ENCODE results near the gene NFE2L2.
"Not testable (repeated sequence)": the region's sequence is repeated elsewhere in the genome, so short reads cannot be mapped to it uniquely, and the experiment has no call there.

Gene NFE2L2

DNA sequence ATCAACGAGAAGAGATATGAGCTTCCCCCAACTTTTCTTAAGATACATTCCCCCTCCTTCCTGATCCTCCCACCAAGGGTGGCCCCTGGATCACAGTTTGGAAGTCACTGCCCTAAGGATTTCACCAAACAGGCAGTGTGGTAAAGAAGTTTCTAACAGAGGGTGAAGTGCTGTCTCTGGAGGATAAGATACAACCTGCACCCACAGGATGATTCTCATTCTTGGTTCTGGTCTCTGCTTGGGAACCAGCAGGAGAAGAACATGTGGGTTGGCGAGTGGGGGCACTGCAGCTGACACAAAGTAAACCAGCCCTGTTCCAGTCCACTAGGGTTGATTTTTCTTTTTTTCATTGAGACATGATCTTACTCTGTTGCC, 9.3 kb downstream of the NFE2L2 start:
- H3K27ac Mint-ChIP-seq: peak overlapping the region; percentile 67
- H3K4me1 Mint-ChIP-seq (ENCODE audit: low read depth): peaks cover 93% of the 10 kb centered on the region
- DNase-seq: no peak
- H3K36me3 Mint-ChIP-seq (ENCODE audit: low read depth): peaks cover 95% of the 10 kb centered on the region
- peaks cover 3% of the 10 kb centered on the region for H3K9me3 Mint-ChIP-seq
- no peaks in the 10 kb centered on the region for H3K27me3 Mint-ChIP-seq
- peak overlapping the region; percentile 10 for H3K4me3 Mint-ChIP-seq

DNA sequence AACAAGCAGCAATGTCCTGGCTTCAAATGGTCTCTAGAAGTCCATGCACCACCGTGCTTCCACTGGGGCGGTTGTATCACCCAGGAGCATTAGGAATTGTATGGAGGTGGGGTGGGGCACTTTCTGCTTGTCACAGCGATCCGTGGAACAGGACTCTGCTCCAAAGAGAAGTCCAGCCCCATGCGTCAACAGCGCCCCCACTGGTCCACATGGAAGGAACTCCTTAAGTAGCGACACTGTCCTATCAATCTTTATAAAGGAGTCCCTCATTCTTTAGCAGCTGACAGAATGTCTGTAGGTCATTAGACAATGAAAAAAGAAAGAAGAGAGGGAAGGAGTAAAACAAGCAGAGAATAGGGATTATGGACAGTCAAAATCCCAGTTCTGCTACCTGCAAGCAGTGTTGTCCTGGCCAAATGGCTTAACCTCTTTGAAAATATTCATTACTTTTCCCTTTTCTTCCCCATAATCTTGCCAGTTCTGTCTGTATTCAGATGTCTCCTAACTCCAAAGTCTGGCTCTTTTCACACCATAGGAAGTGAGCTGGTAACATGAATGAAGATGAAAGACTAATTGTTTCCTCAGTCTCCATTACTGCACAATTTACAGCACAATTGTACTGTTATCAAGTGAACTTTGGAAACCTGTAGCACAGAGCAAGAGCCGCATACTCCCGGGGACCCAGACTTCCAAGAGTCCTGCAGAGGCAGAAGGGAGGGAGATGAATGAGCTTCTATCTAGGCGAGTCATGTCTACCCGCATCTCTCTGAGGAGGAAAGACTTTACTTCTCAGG, 9.9 kb downstream of the NFE2L2 start:
- Mint-ChIP-seq H3K27me3 (no peaks in the 10 kb centered on the region), H3K9me3 (peaks cover 3% of the 10 kb centered on the region), H3K36me3 (ENCODE audit: low read depth) (peaks cover 95% of the 10 kb centered on the region), H3K4me1 (ENCODE audit: low read depth) (peaks cover 93% of the 10 kb centered on the region), H3K27ac (peak overlapping the region; percentile 67), H3K4me3 (no peak overlapping the region)
- DNase-seq: no peak

DNA sequence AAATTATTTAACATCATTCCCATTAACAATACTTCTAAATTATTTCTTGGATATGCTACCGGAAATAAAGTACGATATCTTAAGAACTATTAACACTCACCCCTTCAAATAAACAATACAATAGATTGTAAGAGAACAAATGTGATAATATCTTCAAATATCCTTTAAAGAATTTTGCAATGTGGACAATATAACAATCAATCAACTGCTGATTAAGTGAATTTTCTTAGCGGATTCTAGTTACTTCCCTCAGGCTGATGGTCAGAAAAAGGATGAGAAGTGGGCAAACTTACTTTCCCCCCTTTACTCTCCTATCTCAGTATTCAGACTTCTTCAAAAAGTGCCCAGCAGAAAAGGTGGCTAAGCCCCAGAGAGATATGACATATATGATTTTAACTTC, 10.8 kb downstream of the NFE2L2 start:
- H3K4me1 Mint-ChIP-seq (ENCODE audit: low read depth): peaks cover 89% of the 10 kb centered on the region
- H3K27ac Mint-ChIP-seq: peak overlapping the region; percentile 67
- peaks cover 90% of the 10 kb centered on the region for H3K36me3 Mint-ChIP-seq (ENCODE audit: low read depth)
- no peak for DNase-seq
- H3K9me3 Mint-ChIP-seq: peaks cover 3% of the 10 kb centered on the region
- no peaks in the 10 kb centered on the region for H3K27me3 Mint-ChIP-seq
- H3K4me3 Mint-ChIP-seq: no peak overlapping the region

DNA sequence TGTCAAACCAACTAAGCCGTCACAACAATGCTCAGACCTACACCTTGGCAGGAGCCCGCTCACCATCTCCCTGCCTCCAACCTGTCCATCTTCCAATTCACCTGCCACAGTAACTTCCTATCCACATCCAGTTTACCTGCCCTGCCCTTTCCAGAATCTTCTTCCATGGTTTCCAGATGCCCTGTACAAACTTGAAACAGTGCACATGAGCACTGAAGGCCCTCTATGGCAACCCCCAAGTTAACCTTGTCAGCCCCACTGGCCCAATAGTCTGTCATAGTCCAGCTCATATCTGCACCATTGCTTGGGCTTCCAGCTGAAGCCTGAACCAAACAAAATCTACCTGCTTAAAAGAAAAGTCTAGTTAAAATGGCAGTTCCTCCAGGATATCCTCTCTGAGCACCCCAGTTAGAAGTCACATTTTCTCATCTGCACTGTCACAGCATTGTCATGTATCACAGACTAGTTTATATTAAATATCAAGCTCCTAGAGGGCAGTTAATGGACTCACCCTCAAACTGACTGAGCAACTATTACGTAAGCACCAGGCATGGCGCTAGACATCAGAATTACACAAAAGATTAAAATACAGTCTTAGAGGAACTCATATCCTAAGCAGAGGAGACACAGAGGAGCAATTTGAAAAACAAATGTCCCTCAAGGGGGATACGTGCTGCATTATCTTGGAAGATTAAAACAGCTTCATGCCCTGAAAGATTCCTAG, 11.6 kb downstream of the NFE2L2 start:
- Mint-ChIP-seq H3K9me3 (peaks cover 3% of the 10 kb centered on the region), H3K27ac (peak overlapping the region; percentile 84), H3K4me3 (no peak overlapping the region), H3K27me3 (no peaks in the 10 kb centered on the region), H3K36me3 (ENCODE audit: low read depth) (peaks cover 87% of the 10 kb centered on the region), H3K4me1 (ENCODE audit: low read depth) (peaks cover 87% of the 10 kb centered on the region)
- DNase-seq: no peak

DNA sequence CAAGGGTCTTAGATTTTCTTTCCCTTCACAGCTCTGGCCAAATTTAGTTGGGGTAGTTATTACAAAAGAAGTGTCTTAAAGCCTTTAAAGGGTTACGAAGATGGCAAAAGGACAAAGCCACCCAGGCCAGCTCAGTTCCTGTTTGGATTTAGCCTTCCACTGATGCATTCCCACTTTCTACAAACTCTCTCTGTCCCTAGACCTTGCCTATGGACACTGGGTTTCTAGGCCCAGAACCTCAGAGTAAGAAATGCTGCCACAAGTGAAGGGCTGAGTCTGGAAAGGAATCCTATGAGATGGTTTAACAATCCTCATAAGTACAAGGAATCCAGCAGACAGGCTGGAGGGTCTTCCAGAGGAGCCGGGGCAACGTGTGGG, 13.4 kb downstream of the NFE2L2 start:
- Mint-ChIP-seq H3K27ac (peak overlapping the region; percentile 84), H3K9me3 (peaks cover 3% of the 10 kb centered on the region), H3K4me3 (no peak overlapping the region), H3K27me3 (no peaks in the 10 kb centered on the region), H3K36me3 (ENCODE audit: low read depth) (peaks cover 80% of the 10 kb centered on the region), H3K4me1 (ENCODE audit: low read depth) (peaks cover 81% of the 10 kb centered on the region)
- no peak for DNase-seq

DNA sequence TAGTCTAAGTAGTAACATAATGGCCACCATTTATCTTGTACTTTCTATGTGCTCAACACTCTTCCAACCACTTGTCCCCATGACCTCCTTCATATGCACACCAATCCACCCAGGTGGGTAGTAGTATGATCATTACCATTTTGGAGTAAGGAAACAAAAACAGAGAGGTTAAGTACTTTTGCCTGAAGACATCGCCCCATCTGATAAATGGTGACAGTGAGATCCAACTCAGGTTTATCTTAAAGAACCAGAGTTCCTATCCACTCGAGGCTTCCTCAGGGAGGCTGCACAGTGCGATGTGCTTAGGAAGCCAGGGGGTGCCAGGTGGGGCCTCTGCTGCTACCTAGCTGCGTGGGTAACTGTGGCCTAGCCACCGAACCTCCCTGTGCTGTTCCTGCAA, 14.1 kb downstream of the NFE2L2 start:
- Mint-ChIP-seq H3K4me3 (no peak overlapping the region), H3K27ac (peak overlapping the region; percentile 84)
- no peak for DNase-seq

DNA sequence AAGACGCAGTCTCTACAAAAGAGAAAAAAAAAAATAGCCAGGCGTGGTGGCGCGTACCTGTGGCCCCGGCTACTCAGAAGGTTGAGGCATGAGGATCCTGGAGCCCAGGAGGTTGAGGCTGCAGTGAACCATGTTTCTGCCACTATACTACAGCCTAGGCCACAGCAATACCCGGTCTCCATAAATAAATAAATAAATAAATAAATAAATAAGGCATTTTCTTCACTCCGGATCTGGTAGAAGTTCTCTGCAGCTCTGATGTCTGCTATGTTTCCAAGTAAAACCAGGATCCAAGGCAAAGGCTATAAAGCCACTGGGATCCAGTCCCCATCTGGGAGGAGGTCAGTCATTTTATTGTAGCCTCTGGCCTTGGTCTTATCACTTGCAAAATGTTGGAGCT, 15.5 kb downstream of the NFE2L2 start:
- Mint-ChIP-seq H3K4me1 (ENCODE audit: low read depth) (peaks cover 80% of the 10 kb centered on the region), H3K9me3 (peaks cover 3% of the 10 kb centered on the region), H3K27ac (peak overlapping the region; percentile 80), H3K4me3 (no peak overlapping the region), H3K36me3 (ENCODE audit: low read depth) (peaks cover 72% of the 10 kb centered on the region), H3K27me3 (no peaks in the 10 kb centered on the region)
- no peak for DNase-seq

More for the DNA sequence above, 14.1 kb downstream of the NFE2L2 start:
- peaks cover 3% of the 10 kb centered on the region for H3K9me3 Mint-ChIP-seq
- peaks cover 75% of the 10 kb centered on the region for H3K36me3 Mint-ChIP-seq (ENCODE audit: low read depth)
- H3K27me3 Mint-ChIP-seq: no peaks in the 10 kb centered on the region
- peaks cover 81% of the 10 kb centered on the region for H3K4me1 Mint-ChIP-seq (ENCODE audit: low read depth)

DNA sequence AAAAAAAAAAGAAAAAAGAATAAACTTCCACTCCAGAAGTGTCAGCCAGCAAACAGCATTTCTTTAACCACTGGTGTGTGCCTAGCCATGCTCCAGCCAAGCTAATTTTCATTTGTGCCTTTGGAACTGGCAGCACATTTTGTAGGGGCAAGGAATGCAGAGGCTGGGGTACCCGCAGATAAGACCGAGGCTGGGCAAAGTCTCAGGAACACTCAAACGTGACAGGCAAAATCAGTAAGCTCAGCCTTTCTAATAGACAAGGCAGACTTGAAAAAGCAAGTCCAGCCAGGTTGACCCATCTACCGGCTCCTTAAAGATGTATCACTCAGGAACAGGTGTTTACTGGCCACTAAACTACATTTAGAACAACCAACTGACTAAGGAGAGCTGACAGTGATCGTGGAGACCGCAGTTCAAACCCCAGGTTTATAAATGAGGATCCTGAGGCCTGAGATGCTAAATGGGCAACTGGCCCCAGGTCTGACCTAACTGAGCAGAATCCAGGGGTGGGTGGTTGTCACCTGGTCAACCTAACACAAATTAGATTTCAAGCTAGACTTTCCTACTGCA, 16.7 kb downstream of the NFE2L2 start:
- Mint-ChIP-seq H3K27me3 (no peaks in the 10 kb centered on the region), H3K9me3 (peaks cover 3% of the 10 kb centered on the region), H3K27ac (peak overlapping the region; percentile 69), H3K36me3 (ENCODE audit: low read depth) (peaks cover 71% of the 10 kb centered on the region), H3K4me1 (ENCODE audit: low read depth) (peaks cover 77% of the 10 kb centered on the region), H3K4me3 (no peak overlapping the region)
- no peak for DNase-seq

DNA sequence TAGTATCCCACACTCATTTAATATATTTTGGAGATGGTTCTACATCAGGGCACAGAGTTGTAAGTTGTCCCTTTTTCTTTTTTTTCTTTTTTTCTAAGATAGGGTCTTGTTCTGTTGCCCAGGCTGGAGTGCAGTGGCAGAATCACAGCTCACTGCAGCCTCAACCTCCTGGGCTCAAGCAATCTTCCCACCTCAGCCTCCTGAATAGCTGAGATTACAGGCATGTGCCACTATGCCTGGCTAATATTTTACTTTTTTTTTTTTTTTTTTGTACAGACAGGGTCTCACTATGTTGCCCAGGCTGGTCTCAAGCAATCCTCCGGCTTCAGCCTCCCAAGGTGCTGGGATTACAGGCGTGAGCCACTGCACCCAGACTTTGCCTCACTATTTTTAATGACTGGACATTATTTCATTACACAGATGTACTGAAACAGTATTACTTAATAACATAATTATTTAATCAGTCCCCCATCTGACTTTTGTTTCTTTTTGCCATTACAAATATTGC, 17.9 kb downstream of the NFE2L2 start:
- not testable (repeated sequence) for H3K27me3 Mint-ChIP-seq, H3K4me3 Mint-ChIP-seq, DNase-seq, H3K9me3 Mint-ChIP-seq
- peak overlapping the region; percentile 87 for H3K27ac Mint-ChIP-seq
- H3K4me1 Mint-ChIP-seq (ENCODE audit: low read depth): peaks cover 79% of the 10 kb centered on the region
- peaks cover 70% of the 10 kb centered on the region for H3K36me3 Mint-ChIP-seq (ENCODE audit: low read depth)

DNA sequence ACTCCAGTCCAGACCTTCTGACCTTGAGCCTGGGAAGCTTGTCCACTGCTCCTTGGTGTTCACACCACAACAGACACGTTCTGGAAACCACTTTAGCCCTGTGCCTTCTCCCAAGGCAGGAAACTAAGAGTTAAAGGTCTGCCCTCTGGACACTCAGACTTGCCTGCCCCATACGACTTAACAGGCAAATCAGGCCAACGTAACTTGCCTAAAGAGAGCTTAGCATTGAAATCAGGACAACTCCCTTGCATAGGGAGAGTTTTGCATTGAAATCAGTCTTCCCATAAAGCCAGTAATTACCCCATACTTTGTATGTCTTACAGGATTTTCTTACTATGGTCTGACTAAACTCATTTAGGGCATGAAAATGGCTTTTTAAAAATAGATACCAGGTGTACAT, 18.5 kb downstream of the NFE2L2 start:
- Mint-ChIP-seq H3K36me3 (ENCODE audit: low read depth) (peaks cover 70% of the 10 kb centered on the region), H3K9me3 (no peaks in the 10 kb centered on the region), H3K27me3 (no peaks in the 10 kb centered on the region), H3K4me1 (ENCODE audit: low read depth) (peaks cover 79% of the 10 kb centered on the region), H3K27ac (peak overlapping the region; percentile 87), H3K4me3 (no peak overlapping the region)
- DNase-seq: no peak

DNA sequence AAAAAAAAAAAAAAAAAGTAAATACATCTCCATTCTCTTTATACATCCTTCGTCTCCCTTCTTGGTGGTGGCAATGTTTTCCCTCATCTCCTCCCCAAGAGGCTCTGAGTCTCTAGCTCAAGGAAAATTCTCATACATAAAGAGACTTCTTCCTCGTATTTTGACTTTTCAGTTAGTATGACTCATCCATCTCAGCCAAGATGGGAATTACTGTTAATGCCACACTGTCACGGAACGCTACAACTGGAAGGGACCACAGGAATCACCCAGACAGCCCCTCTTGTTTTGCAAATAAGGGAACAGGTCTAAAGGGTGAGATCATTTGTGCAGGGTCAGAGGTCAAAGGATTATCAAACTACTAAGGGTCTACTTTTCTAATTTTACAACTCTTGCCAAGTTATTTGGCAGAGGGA, 19.5 kb downstream of the NFE2L2 start:
- Mint-ChIP-seq H3K4me1 (ENCODE audit: low read depth) (peaks cover 79% of the 10 kb centered on the region), H3K9me3 (no peaks in the 10 kb centered on the region), H3K27ac (peak overlapping the region; percentile 87), H3K4me3 (no peak overlapping the region), H3K27me3 (no peaks in the 10 kb centered on the region), H3K36me3 (ENCODE audit: low read depth) (peaks cover 70% of the 10 kb centered on the region)
- DNase-seq: no peak

DNA sequence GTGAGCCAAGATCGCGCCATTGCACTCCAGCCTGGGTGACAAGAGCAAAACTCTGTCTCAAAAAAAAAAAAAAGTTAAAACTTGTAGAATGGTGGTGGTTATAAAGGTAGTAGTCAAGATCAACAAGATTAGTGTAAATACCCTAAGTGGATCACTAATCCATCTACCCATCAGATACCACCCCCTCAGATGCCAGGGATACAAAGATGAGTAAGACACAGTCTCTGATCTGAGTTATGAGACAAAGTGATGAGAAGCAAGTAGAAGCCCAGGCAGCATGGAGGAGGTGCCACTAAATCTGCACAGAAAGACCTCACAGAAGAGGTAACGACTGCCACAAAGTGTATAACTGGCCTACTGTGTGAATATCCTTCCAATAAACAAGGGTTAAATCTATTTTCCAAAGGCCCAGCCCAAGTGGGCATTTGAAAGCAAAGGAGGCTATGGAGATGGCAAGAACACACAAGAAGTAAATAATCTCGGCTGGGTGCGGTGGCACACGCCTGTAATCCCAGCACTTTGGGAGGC, 20.2 kb downstream of the NFE2L2 start:
- no peaks in the 10 kb centered on the region for H3K9me3 Mint-ChIP-seq
- H3K27ac Mint-ChIP-seq: peak overlapping the region; percentile 87
- peaks cover 82% of the 10 kb centered on the region for H3K4me1 Mint-ChIP-seq (ENCODE audit: low read depth)
- DNase-seq: no peak
- peaks cover 74% of the 10 kb centered on the region for H3K36me3 Mint-ChIP-seq (ENCODE audit: low read depth)
- no peaks in the 10 kb centered on the region for H3K27me3 Mint-ChIP-seq
- H3K4me3 Mint-ChIP-seq: no peak overlapping the region

DNA sequence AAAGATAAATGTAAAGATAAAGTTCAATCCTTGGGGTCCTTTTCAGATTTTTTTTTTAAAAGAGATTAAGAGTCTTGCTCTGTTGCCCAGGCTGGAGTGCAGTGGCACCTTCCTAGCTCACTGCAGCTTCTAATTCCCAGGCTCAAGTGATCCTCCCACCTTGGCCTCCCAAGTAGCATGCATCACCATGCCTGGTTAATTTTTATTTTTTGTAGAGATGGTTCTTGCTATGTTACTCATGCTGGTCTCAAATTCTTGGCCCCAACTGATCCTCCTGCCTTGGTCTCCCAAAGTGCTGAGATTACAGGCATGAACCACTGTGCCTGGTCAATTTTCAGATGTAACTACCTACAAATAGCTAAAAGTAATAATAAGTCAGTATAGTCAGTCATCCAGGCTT, 21.1 kb downstream of the NFE2L2 start:
- Mint-ChIP-seq H3K4me3 (no peak overlapping the region), H3K9me3 (no peaks in the 10 kb centered on the region), H3K36me3 (ENCODE audit: low read depth) (peaks cover 76% of the 10 kb centered on the region), H3K27me3 (no peaks in the 10 kb centered on the region), H3K27ac (peak overlapping the region; percentile 92), H3K4me1 (ENCODE audit: low read depth) (peaks cover 84% of the 10 kb centered on the region)
- DNase-seq: no peak

DNA sequence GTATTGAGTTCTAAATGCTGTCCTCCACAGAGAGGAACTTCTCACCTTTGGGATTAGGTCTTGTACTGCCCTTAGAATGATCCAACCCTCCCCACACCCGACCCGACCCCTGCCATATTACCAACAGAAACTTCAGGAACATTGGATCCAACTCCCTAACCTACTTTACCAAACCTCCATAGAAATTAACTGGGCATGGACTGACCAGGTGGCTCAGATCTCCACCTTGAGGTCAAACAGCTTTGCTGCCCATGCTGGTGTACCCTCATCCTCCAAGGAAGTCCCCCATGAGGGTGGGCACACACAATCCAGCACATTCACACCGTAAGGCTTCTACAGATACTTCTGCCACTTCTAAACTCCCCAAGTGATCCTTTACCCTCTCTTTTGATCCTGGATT, 21.5 kb downstream of the NFE2L2 start:
- Mint-ChIP-seq H3K9me3 (no peaks in the 10 kb centered on the region), H3K4me3 (peak overlapping the region; percentile 24), H3K4me1 (ENCODE audit: low read depth) (peaks cover 87% of the 10 kb centered on the region), H3K27ac (peak overlapping the region; percentile 92), H3K36me3 (ENCODE audit: low read depth) (peaks cover 79% of the 10 kb centered on the region), H3K27me3 (no peaks in the 10 kb centered on the region)
- DNase-seq: no peak
